LoVo (cell line): ENCODE data around the gene CNTN5.
A peak's percentile ranks its signal among the peaks of the same experiment; 100 is the strongest.
"Not testable (repeated sequence)": the region's sequence is repeated elsewhere in the genome, so short reads cannot be mapped to it uniquely, and the experiment has no call there.

ENCODE experiments used
- DNase-seq: peaks from one replicate; pipeline ENCODE4 v3.0.0-alpha.2; 2016; ENCODE audit warnings: low spot score

CNTN5 gene

DNA sequence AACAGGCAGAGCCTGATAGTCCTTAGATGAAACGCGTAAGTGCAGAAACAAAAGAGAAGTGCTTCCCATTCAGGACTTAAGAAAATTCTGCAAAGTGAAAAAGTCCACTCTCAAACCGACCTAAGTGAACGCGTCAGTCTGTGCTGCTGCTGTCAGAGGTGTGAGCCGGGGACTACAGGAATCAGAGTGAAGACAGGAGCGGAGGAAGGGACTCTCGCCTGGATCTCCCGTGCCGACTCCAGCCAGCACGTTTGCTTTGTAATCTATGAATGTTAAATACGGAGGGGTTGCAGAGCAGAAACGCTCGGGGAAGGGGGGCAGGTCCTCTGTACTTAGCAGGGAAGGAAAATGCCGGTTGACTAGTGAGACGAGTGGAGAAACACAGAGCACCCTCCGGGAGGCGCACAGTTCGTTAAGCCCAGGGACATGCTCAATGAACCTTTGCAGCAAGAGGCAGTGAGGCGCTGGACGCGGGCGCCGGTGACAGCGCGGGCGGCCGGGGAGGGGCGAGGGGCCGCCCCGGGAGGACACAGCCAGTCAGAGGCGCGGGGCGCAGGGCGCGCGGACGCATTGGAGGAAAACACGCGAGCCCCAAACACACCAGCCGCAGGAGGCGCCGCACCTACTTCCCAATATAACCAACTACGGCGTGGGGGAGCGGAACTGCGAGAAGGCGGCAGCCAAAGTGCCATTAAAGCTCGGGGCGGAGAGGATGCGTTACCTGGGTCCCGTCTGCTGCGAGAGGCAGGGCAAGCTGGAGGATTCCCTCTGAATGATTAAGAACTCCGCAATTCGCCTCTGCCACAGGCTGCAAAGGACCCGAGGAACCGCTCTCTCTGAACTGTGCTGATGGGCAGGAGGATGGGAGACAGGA is at the start of gene CNTN5:
TSS of gene CNTN5 (plus strand) at position 598 of the 874 bp plus-strand sequence.
- no peak for DNase-seq

- no peak for DNase-seq
Observed at GRCh38 chr11:98979205-98979604, 41.5 kb upstream of the CNTN5 start.

- peak; percentile 58 for DNase-seq
Observed at GRCh38 chr11:99015634-99016454, 4.9 kb upstream of the CNTN5 start.

DNA sequence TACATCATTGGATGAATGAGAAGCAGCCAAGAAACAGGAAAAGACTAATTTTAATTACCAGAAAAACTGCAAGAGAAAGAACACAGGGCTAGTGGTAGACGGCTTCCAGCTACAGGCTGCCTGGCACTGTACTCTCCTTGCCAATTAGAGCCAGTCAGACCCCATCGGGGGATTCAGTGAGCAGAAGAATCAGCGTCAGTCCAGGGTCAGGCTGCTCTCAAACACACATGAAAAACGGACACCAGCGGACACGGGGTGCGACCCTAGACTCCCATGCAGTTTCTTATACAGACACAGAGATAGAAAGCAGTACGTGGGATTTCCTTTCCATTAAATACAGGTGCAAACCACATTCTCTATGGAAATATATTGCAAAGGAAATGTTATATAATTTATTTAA is 1.1 kb upstream of the CNTN5 start:
- no peak for DNase-seq

DNA sequence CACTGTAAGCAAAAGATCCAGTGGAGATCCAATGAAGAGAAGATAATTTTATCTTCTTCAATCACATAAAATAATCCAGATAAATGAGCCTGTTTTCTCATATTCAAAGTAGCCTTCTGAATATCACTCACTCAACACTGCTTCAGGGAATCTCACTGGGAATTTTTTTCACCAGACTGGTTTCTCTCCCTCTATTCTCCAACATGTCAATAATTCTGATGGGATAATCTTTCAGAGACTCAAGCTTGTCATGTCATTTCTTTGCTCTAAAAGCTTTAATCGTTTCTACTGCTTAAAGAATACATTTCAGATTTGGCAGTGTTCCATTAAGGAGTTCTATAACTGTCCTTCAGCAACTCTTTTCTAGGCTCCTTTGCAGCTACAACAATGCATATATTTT is 16.3 kb downstream of the CNTN5 start:
- DNase-seq: no peak

DNA sequence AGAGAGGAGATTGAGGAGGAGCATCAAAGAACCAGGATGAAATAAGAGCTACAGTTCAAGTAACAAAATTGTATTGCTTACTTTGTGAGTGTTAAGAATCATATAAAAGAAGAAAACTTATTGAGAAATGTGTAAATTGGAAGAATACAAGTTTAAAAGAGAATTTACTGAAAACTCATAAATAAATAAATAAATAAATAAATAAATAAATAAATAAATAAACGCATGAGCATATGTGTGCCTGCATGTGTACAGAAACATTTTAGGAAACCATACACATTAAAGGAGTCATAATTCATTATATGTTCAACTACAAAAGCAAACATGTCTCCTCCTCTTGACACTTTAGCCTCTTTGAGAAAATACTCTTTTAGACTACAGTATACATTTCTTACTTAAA is 42.6 kb downstream of the CNTN5 start:
- no peak for DNase-seq

DNA sequence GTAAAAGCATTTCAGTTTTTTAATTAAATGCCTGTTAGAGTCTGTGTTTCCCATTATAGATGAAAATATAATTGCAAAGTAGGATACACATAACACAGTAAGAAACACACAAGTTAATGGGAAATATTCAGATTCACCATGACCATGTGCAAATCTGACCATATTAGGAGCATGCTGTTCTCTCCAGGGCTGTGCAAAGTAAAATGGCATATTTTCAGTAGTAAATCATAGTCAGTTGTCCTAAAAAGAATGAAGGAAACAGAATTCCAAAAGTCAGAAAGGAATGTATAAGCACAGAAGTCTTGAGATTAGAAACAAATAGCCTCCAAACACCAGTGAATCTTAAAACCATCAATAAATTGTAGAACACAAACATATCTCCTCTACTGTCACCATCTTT is 44.4 kb downstream of the CNTN5 start:
- no peak for DNase-seq

DNA sequence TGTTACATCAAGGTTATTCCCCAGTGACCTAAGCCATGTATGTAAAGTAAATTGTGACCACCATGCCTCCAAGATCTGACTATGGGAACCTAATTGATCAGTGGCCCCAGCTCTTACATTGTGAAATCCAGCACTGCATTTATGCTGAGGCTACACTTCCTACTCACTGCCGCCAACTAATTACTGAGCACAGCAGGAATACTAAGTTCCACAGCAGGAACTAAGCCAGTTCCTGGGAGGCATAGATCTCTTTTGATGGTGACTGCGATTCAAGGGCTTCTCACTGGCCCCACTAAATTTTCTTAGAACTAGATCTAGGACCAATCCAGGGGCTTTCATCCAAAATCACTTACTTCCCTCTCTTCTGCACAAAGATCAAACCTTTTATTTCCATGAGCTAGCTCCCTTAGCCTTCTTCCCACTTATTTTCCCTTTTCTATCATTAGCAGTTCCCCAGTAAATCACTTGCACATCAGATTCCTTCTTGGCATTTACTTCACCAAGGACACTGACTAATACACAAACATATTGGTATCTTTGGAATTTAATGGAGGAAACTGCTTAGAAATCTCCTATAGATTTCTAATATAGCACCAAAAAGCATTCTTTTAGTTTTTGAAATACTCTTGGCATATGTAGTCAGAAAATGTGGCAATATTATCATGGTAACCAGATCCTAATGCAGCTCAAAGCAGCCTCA is 46.0 kb downstream of the CNTN5 start:
- DNase-seq: no peak

DNA sequence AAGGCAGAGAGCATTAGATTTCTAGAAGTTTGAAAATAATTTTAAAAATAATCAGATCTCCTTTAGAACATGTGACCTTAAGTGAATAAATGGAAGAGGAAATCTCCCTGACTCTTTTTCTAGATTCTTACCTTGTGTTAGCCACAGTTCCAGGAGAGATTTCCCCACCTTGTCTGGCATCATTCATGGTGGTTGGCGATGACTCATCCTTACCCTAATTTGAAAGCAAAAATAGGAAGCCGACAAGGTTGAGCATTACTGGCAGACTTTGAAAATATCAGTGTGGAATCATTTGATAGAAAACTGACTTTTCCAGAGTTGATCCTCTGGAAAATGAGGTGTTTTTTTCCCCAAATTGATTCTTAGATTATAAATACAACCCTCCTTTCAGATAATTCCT is 48.1 kb downstream of the CNTN5 start:
- DNase-seq: no peak

DNA sequence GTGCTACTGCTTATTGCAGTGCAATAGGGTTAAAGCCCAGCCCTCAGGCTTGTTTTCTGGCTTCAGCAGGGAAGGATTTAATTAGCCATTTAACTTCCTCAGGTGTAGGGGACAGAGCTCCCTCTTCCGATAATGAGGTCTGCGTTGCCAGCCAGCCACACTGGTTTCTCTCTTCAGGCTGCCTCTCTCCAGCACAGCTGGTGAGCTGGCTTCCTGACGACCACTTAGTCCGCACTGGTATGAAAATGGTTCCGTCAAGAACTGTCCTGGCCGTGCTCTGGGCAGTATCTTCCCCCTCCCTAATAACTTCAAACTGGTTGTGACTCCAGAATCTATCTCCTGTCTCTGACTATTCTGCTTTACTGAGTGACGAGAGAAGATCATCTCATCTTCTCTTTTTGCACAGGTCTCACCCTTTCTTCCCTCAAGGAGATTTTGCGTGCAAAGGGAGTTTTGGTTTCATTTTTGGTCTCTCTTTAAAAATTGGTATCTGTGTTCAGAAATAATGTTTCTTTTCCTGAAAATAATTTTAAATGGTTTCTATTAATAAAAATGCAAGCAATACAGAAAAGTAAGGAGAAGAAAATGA is 49.2 kb downstream of the CNTN5 start:
- DNase-seq: peak; percentile 4

GRCh38 chr11:99079576-99079975 is 58.8 kb downstream of the CNTN5 start:
- no peak for DNase-seq

DNA sequence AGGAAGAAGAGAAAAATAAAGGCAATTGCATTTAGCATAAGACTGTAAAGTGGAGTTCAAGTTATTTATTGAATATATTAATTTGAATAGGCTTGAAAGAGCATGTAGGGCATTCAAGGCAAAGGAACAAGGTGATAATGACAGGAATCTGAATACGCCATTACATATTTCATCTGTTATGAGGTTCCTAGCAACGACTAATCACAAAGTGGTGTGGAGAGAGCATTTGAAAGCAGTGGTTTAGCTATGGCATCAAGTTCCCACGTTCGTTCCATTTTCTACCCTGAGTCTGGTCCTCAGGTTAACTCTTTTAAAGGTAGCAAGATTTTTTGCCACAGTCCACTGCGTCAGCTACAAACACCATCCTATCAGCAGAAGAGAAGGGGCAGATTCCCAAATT is 59.4 kb downstream of the CNTN5 start:
- DNase-seq: no peak

DNA sequence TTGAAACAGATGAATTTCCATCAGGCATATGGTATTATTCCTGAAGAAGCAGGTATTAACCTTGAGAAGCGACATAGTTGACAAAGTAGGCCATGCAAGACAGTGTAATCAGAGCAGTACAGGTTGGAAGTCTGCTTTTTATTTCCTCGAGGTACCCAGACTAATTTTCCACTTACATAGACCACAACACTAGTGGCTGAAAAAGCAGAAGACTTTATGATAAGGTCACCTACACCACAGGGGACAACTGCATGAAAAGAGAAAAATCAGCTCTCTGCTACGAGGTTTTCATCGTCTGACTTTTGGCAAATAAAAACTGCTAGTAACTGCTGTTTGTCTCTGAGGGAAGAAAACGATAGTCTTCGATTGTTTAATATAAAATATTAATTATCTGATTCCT is 77.5 kb downstream of the CNTN5 start:
- no peak for DNase-seq

DNA sequence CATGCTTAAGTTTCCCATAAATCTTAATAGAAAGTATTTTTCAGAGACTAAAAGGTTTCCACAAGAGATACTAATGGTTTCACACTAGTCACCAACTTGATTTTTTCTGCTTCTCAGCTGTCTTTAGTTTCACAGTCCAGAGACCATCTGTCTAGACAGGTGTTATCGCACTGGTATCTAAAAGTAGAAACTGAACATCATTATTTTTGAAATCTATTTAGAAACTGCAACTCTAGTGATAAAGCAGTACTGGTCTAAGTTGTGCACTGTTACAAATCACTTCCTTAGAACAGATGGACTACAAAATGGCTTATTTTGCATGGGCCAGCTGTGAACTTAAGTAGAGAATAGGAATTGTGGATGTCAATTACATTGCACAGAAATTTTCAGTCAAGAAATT is 78.0 kb downstream of the CNTN5 start:
- DNase-seq: no peak

GRCh38 chr11:99117603-99118002 is 96.9 kb downstream of the CNTN5 start:
- no peak for DNase-seq

- not testable (repeated sequence) for DNase-seq
Observed at GRCh38 chr11:99133862-99134261, 113.1 kb downstream of the CNTN5 start.

- DNase-seq: no peak
Observed at GRCh38 chr11:99135508-99135907, 114.8 kb downstream of the CNTN5 start.

GRCh38 chr11:99142237-99142636 is 121.5 kb downstream of the CNTN5 start:
- DNase-seq: no peak

DNA sequence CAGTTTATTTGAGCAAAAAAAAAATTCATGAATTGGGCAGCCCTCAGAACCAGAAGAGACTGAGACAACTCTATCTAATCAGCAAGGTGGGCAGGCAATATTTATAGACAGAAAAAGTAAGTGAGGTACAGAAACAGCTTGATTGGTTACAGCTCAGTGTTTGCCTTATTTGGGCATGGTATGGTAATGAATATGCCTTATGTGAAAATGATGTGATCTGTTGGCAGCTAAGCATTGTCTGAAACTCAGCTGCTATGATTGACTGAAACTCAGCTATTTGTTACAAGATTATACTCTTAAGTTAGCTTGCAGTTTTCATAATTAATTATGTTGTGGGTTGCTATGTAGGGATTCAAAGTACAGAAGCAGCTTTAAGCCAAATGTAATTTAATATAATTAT is 127.6 kb downstream of the CNTN5 start:
- DNase-seq: no peak

- DNase-seq: no peak
Observed at GRCh38 chr11:99154277-99154676, 133.5 kb downstream of the CNTN5 start.

DNA sequence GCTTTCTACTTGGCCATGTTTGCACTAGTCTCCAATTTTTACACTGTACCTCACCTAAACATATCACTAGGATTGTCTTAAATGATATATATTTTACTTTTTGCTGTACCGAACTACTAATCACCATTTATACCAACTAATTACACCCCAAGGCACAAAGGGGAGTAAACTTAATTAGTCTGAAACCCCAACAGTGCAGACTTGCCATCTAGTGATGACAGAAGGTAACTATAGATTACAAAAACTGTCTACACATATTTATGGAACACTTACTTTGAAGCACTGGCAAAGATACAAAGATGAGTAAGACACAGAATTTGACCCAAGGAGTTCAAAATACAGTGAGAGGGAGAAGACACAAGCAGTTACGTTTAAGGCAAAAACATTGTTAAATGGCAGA is 139.7 kb downstream of the CNTN5 start:
- DNase-seq: no peak

DNA sequence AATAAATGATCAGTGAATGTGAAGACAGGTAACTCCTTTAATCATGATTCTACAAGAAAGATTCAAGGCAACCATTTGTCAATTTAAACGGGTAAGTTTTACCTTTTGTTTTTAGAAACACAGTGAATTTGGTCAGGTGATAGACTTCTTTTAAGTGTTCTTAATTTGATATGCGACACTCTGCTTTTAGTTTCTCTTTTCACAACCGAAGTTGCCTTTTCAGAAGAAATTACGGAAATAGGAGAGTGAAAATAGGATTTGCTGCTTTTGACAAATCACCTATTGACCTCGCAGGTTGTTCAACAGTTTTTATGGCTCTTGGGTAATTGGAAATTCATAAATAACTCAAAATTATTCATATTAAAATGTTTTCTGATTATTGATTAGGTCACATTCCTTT is 142.1 kb downstream of the CNTN5 start:
- no peak for DNase-seq
